ENCODE measurements around the gene ATP2A3.

- no peak for TF ChIP-seq EZH2 (IDR thresholded peaks at IDR 0.05; ENCODE audit: low read depth)
- TF ChIP-seq, protein P1, sequence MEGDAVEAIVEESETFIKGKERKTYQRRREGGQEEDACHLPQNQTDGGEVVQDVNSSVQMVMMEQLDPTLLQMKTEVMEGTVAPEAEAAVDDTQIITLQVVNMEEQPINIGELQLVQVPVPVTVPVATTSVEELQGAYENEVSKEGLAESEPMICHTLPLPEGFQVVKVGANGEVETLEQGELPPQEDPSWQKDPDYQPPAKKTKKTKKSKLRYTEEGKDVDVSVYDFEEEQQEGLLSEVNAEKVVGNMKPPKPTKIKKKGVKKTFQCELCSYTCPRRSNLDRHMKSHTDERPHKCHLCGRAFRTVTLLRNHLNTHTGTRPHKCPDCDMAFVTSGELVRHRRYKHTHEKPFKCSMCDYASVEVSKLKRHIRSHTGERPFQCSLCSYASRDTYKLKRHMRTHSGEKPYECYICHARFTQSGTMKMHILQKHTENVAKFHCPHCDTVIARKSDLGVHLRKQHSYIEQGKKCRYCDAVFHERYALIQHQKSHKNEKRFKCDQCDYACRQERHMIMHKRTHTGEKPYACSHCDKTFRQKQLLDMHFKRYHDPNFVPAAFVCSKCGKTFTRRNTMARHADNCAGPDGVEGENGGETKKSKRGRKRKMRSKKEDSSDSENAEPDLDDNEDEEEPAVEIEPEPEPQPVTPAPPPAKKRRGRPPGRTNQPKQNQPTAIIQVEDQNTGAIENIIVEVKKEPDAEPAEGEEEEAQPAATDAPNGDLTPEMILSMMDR (conservative IDR thresholded peaks at IDR 0.05) = no peak
Measured at GRCh38 chr17:3982113-3982512, 17.9 kb upstream of the ATP2A3 start.
